IPS-NIHi11 (cell line): Measurements from ENCODE around the gene FLRT3.

ENCODE experiments used
- DNase-seq: peaks from one replicate; pipeline ENCODE4 v3.0.0; 2012; ENCODE audit warnings: mixed read lengths, low spot score

The FLRT3 gene

GRCh38 chr20:14319704-14320103 is 17.7 kb downstream of the FLRT3 start:
- DNase-seq, result no peak

- DNase-seq, result no peak
These were observed 23.9 kb downstream of the FLRT3 start for GRCh38 chr20:14313341-14314020.

- peak; percentile 9 for DNase-seq
These were observed 25.4 kb downstream of the FLRT3 start for GRCh38 chr20:14312001-14312400.

GRCh38 chr20:14310977-14311627 is 26.3 kb downstream of the FLRT3 start:
- no peak for DNase-seq

- DNase-seq, result no peak
These were observed 29.5 kb downstream of the FLRT3 start for GRCh38 chr20:14307956-14308355.

GRCh38 chr20:14304472-14304871 is 32.9 kb downstream of the FLRT3 start:
- DNase-seq, result no peak

GRCh38 chr20:14303651-14304050 is 33.8 kb downstream of the FLRT3 start:
- DNase-seq, result no peak

GRCh38 chr20:14303106-14303505 is 34.3 kb downstream of the FLRT3 start:
- DNase-seq, result no peak

- DNase-seq, result no peak
These were observed 37.6 kb downstream of the FLRT3 start for GRCh38 chr20:14299831-14300230.

GRCh38 chr20:14295770-14296309 is 41.6 kb downstream of the FLRT3 start:
- DNase-seq, result no peak

GRCh38 chr20:14295238-14295637 is 42.2 kb downstream of the FLRT3 start:
- DNase-seq, result peak; percentile 12

GRCh38 chr20:14291502-14291901 is 45.9 kb downstream of the FLRT3 start:
- no peak for DNase-seq

GRCh38 chr20:14288341-14289330 is 48.8 kb downstream of the FLRT3 start:
- DNase-seq, result no peak

- no peak for DNase-seq
These were observed 53.0 kb downstream of the FLRT3 start for GRCh38 chr20:14284443-14284842.

GRCh38 chr20:14282140-14282539 is 55.3 kb downstream of the FLRT3 start:
- DNase-seq, result no peak
